Activated CD4-positive, alpha-beta T cell treated with anti-CD3 and anti-CD28 coated beads, Interleukin-2, amount 50 U/mL, for 48 hours (primary cell): Measurements from ENCODE around the gene ZNF439.
"Not testable (repeated sequence)": the region's sequence is repeated elsewhere in the genome, so short reads cannot be mapped to it uniquely, and the experiment has no call there.

ENCODE experiments used
- DNase-seq, 2 experiments: peaks; one replicate each; pipeline ENCODE4 v3.0.0-alpha.2; 2020

ZNF439 gene

GRCh38 chr19:11848594-11849469, at the start of gene ZNF439:
ZNF439 (plus strand) TSS chr19:11848726; CDS start chr19:11848868, 142 bp downstream.
- DNase-seq = peak; percentile 93 to 95

- DNase-seq = no peak
Measured at GRCh38 chr19:11806354-11807098, 42.0 kb upstream of the ZNF439 start.

- DNase-seq = no peak
Measured at GRCh38 chr19:11807099-11807380, 41.5 kb upstream of the ZNF439 start.

- DNase-seq = no peak
Measured at GRCh38 chr19:11813703-11814028, 34.9 kb upstream of the ZNF439 start.

GRCh38 chr19:11814029-11814699, 34.4 kb upstream of the ZNF439 start, which contains the start of gene ZNF440:
ZNF440 (plus strand) TSS chr19:11814273; CDS start chr19:11814448, 175 bp downstream.
- DNase-seq = peak; percentile 93 to 95

DNA sequence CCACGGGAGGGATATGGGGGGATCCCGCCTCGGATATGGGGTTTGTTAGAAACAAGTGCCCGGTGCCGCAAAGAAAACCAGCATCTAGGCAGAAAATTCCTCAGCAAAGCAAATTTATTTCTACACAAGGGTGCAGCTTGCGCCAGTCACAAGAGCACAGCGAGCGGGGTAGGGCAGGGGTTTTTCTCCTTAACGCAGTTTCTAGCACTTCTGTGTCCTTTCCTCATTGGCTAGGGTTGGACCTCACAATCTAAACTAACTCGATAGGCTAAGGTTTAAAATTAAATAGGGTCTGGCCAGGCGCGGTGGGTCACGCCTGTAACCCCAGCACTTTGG, 33.9 kb upstream of the ZNF439 start:
- DNase-seq = no peak

DNA sequence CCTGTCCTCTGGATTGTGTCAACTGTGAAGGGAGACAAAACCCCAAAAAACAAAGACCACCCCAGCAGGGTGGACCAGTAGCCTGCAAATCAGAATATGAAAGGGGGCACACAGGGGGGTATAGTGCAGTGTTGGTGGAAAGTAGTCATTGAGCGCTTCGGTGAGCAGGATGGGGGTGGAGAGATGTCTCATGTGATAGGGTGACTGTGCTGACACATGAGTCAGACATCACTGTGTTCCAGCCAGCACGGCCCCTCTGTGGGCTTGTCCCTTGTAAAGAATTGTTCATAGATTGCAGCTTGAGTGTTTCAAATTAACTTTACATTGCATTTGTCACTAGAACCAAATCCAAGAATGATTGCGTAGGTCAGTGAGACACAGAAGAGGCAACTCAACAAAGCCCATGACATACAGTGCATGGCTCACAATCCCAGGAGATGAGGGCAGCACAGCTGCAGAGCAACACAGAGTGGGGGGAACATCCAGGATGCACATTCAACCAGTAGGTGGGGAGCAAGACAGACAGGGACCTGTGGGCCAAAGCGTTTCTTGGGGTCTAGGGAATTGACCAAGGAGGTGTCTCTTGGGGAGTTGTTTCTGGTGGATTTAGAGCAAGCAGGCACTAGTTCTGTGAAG, 26.9 kb upstream of the ZNF439 start:
- no peak for DNase-seq

GRCh38 chr19:11828957-11829876, 19.3 kb upstream of the ZNF439 start:
- not testable (repeated sequence) for DNase-seq

DNA sequence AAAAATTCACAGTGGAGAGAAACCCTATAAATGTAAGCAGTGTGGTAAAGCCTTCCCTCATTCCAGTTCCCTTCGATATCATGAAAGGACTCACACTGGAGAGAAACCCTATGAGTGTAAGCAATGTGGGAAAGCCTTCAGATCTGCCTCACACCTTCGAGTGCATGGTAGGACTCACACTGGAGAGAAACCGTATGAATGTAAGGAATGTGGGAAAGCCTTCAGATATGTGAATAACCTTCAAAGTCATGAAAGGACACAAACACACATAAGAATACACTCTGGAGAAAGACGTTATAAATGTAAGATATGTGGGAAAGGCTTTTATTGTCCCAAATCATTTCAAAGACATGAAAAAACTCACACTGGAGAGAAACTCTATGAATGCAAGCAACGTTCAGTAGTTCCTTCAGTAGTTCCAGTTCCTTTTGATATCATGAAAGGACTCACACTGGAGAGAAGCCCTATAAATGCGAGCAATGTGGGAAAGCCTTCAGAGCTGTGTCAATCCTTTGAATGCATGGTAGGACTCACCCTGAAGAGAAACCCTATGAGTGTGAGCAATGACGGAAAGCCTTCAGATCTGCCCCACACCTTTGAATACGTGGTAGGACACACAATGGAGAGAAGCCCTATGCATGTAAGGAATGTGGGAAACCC, 16.1 kb upstream of the ZNF439 start:
- no peak for DNase-seq

GRCh38 chr19:11833541-11833940, 15.0 kb upstream of the ZNF439 start:
- no peak for DNase-seq

DNA sequence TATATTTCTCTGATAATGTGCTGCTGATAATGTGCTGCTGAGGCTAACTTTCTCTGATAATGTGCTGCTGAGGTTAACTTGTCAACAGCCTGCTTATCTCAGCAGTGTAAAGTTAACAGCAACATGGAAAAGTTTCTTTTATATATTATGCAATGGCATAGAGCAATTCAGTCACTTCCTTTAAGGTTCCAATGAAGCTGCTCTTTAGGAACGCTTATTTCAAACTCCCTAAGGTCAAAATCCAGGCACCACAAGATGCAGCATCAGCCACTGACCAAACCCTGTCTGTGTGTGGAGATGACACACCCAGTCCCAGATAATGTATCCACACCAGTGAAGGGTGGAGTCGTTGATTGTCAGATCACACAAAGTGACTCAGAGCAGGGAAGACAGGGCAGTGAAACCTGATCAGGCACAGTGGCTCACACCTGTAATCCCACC, 12.9 kb upstream of the ZNF439 start:
- not testable (repeated sequence) for DNase-seq

DNA sequence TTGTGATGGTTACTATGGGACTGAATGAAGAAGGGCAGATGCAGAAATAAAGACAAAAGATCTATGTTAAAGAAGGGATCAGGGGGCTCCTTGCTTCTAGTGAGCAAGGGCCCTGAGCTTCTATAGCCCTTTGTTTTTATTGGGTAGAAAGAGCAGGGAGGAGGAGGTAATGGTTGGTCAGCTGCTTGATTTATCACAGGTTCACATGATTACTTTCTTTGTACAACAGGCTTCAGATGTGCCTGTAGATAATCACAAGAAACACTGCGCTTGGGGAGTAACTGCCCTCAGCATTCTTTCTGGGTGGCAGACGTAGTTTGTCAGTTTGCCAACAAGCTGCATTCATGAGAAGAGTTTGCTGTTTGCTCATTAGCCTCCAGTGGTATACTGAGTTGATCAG, 4.8 kb upstream of the ZNF439 start:
- no peak for DNase-seq

DNA sequence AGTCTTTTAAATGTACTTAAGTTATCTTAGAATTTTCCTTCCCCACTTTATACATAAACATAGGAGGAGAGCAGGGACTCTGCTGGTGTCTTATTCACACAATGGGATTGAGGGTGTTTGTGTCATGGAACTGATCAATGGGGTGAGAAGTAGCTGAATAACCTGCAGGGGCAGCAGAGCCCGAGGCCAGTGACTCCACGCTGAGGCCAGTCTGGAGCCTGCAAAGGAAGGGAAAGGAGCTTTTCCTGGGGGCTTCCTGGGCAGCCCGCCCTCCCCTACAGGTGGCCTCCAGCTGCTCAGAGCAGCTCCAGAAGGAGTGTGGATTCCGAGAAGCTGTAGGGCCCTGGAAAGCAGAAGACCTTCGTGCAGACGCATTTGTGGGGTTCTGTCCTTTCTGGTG, 911 bp upstream of the ZNF439 start:
- not testable (repeated sequence) for DNase-seq

- no peak for DNase-seq
Measured at GRCh38 chr19:11848200-11848593, 329 bp upstream of the ZNF439 start.

GRCh38 chr19:11850289-11850688, 1.8 kb downstream of the ZNF439 start:
- DNase-seq = not testable (repeated sequence)

DNA sequence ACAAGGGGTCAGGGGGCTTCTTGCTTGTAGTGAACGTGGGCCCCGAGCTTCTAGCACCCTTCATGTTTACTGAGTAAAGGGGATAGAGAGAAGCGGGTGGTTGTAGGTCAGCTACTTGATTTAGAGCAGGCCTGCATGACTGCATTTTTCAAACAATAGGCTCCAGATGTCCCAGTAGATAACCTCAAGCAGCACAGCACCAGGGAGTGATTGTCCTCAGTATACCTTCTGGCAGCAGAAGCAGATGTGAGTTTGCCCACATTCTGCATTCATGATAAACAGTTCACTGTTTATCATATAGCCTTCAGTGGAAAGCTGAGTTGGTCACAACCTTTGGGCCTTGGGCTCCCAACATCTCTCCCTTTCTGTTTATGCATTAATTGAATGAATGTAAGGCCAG, 4.8 kb downstream of the ZNF439 start:
- no peak for DNase-seq

DNA sequence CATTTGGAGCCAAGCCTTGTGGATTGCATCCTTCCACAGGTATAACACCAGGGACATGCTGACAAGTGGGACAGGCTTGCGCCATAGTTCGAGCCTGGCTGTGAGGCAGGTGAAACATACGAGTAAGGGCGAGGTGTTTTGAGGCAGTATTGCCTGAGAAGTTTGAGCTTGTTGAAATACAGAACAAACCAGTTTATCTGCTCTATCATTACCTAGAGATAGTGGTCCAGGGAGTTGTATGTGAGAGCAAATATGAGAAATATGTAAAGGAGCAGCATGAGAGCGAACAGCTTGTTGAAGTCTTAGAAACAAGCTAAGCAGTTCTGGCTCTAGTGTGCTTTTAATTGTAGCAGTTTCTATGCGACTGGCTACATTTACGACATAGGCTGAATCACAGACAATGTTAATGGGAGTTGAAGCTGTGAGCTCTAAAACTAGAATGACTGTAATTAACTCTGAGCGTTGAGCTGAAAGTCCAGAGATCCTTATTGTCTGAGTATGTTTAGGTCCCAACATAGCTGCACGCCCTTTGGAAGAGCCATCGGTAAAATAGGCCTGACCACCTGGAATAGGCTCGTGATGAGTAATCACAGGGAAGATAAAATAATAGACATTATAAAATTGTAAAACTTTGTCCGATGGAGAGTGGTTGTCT, 8.2 kb downstream of the ZNF439 start:
- DNase-seq = no peak

DNA sequence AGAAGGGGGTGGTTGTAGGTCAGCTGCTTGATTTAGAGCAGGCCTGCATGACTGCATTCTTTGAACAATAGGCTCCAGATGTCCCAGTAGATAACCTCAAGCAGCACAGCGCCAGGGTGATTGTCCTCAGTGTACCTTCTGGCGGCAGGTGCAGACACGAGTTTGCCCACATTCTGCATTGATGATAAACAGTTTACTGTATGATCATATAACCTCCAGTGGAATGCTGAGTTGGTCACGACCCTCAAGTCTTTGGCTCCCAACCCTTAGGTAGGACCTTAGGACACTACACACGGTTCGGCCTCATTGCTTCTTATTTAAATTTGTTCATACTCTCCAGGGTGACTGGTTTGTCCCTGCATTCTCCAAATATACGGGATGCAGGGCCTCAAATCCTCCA, 12.2 kb downstream of the ZNF439 start:
- no peak for DNase-seq

DNA sequence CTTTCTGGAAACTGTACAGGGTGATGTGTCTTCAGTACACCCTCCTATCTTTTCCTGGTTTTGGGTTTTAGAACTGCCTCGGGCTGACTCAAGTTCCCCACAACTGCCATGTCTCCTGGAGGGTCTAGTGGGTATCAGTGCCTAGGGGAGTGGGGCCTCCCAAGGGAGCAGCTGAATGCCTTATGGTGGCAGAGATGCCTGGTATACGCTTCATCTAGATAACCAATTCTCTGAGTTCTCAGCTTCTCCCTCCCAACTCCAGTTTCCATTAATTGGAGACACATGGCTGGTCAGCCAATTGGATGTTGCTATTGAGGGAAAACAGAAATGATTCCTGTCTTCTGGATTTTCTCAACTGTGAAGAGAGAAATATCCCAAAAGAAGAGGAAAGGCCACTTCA, 12.8 kb downstream of the ZNF439 start:
- DNase-seq = no peak

GRCh38 chr19:11867766-11868165, 19.2 kb downstream of the ZNF439 start:
- not testable (repeated sequence) for DNase-seq

DNA sequence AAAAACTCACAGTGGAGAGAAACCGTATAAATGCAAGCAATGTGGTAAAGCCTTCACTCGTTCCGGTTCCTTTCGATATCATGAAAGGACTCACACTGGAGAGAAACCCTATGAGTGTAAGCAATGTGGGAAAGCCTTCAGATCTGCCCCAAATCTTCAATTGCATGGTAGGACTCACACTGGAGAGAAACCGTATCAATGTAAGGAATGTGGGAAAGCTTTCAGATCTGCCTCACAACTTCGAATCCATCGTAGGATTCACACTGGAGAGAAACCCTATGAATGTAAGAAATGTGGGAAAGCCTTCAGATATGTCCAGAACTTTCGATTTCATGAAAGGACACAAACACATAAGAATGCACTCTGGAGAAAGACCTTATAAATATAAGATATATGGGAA, 19.7 kb downstream of the ZNF439 start:
- DNase-seq = no peak
